ENCODE results near the gene ANKS3.

Gene ANKS3

DNA sequence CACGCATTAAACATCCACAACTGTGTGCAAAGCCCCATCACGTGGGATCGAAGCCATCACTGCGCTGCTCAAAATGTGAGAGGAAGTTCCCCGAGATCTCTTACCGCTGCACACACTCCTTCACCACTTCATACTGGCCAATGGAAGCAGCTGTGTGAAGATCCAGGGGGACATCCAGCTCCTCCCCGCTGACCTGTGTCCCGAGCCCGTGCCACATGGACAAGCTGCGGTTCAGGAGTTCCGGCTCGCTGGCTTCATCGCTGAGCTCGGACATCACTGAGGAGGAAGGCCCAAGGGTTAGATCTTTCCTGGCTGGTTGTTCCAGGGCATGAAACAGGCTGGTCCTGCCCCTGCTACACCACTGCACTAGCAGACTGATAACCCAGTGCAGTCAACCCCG is 4.2 kb downstream of the ANKS3 start (continued):
- TF ChIP-seq, protein P1, sequence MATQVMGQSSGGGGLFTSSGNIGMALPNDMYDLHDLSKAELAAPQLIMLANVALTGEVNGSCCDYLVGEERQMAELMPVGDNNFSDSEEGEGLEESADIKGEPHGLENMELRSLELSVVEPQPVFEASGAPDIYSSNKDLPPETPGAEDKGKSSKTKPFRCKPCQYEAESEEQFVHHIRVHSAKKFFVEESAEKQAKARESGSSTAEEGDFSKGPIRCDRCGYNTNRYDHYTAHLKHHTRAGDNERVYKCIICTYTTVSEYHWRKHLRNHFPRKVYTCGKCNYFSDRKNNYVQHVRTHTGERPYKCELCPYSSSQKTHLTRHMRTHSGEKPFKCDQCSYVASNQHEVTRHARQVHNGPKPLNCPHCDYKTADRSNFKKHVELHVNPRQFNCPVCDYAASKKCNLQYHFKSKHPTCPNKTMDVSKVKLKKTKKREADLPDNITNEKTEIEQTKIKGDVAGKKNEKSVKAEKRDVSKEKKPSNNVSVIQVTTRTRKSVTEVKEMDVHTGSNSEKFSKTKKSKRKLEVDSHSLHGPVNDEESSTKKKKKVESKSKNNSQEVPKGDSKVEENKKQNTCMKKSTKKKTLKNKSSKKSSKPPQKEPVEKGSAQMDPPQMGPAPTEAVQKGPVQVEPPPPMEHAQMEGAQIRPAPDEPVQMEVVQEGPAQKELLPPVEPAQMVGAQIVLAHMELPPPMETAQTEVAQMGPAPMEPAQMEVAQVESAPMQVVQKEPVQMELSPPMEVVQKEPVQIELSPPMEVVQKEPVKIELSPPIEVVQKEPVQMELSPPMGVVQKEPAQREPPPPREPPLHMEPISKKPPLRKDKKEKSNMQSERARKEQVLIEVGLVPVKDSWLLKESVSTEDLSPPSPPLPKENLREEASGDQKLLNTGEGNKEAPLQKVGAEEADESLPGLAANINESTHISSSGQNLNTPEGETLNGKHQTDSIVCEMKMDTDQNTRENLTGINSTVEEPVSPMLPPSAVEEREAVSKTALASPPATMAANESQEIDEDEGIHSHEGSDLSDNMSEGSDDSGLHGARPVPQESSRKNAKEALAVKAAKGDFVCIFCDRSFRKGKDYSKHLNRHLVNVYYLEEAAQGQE (tag by site-specific recombination; IDR thresholded peaks at IDR 0.05) = no peak

DNA sequence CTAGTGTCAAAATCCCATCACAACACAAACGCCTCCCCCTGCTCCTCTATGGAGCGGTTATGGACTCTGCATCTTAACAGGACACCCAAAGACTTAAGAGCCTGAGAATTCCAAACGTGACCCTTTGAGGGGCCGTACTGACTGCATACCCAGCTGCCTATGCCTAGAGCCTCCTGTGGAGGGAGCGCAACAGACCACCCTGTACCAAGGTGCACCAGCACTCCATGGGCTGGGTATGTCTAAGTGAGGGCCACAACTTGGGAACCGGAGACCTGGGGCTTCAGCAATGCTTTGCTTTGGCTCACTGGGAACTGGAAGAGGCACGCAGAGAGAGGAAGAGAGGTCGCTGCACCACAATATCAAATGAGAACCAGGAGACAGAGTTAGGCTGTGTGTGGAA is 5.4 kb downstream of the ANKS3 start:
- peaks cover 9 to 64% of the 10 kb centered on the region in 2 experiments; a peak in 2 of 3 replicates for H3K36me3 ChIP-seq (ENCODE audit: control insufficient read depth in 2 of 2, insufficient read depth in 1 of 2, low read length in 2 of 2)
- H3K27ac ChIP-seq (ENCODE audit: extremely low read depth, low read depth, low read length) = no peak overlapping the region
- ChIA-PET POLR2A (interaction anchor here (0.6 kb wide), 1 partner anchor 310 kb away, joined by 5 read pairs; no protein-coding TSS in a partner anchor), CTCF (no interaction called here)
- no peaks in the 10 kb centered on the region for H3K9me3 ChIP-seq (ENCODE audit: control insufficient read depth, insufficient read depth, low read depth, low read length)
- no peaks in the 10 kb centered on the region for H3K4me1 ChIP-seq (ENCODE audit: control insufficient read depth, insufficient read depth, low read length)
- H3K4me3 ChIP-seq (ENCODE audit: low read depth, low read length) = no peak overlapping the region
- TF ChIP-seq ZNF621 (tag by site-specific recombination; IDR thresholded peaks at IDR 0.05) (no peak), ZNF610 (tag by site-specific recombination; IDR thresholded peaks at IDR 0.05; ENCODE audit: borderline replicate concordance) (no peak), ZNF169 (tag by site-specific recombination; IDR thresholded peaks at IDR 0.05) (no peak), ZNF585B (tag by site-specific recombination; IDR thresholded peaks at IDR 0.05) (no peak), OVOL3 (tag by site-specific recombination; IDR thresholded peaks at IDR 0.05) (no peak), ZFP41 (tag by site-specific recombination; IDR thresholded peaks at IDR 0.05; ENCODE audit: borderline replicate concordance) (no peak), ZNF530 (tag by site-specific recombination; IDR thresholded peaks at IDR 0.05; ENCODE audit: low read depth) (no peak), ZEB2 (tag by site-specific recombination; IDR thresholded peaks at IDR 0.05) (no peak), GLIS1 (tag by site-specific recombination; IDR thresholded peaks at IDR 0.05) (no peak), ZSCAN23 (tag by site-specific recombination; IDR thresholded peaks at IDR 0.05) (no peak), ZNF701 (tag by site-specific recombination; IDR thresholded peaks at IDR 0.05) (no peak), BCL11A (tag by site-specific recombination; IDR thresholded peaks at IDR 0.05; ENCODE audit: low read depth) (no peak), ZNF366 (tag by site-specific recombination; conservative IDR thresholded peaks at IDR 0.05) (no peak), ZBTB48 (tag by site-specific recombination; IDR thresholded peaks at IDR 0.05) (no peak), ZBTB20 (tag by site-specific recombination; IDR thresholded peaks at IDR 0.05) (no peak), ZNF132 (tag by site-specific recombination; IDR thresholded peaks at IDR 0.05; ENCODE audit: borderline replicate concordance) (no peak), RBAK (tag by site-specific recombination; IDR thresholded peaks at IDR 0.05) (no peak)
- TF ChIP-seq, protein P2, sequence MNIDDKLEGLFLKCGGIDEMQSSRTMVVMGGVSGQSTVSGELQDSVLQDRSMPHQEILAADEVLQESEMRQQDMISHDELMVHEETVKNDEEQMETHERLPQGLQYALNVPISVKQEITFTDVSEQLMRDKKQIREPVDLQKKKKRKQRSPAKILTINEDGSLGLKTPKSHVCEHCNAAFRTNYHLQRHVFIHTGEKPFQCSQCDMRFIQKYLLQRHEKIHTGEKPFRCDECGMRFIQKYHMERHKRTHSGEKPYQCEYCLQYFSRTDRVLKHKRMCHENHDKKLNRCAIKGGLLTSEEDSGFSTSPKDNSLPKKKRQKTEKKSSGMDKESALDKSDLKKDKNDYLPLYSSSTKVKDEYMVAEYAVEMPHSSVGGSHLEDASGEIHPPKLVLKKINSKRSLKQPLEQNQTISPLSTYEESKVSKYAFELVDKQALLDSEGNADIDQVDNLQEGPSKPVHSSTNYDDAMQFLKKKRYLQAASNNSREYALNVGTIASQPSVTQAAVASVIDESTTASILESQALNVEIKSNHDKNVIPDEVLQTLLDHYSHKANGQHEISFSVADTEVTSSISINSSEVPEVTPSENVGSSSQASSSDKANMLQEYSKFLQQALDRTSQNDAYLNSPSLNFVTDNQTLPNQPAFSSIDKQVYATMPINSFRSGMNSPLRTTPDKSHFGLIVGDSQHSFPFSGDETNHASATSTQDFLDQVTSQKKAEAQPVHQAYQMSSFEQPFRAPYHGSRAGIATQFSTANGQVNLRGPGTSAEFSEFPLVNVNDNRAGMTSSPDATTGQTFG (tag by site-specific recombination; IDR thresholded peaks at IDR 0.05; ENCODE audit: borderline replicate concordance) = no peak

DNA sequence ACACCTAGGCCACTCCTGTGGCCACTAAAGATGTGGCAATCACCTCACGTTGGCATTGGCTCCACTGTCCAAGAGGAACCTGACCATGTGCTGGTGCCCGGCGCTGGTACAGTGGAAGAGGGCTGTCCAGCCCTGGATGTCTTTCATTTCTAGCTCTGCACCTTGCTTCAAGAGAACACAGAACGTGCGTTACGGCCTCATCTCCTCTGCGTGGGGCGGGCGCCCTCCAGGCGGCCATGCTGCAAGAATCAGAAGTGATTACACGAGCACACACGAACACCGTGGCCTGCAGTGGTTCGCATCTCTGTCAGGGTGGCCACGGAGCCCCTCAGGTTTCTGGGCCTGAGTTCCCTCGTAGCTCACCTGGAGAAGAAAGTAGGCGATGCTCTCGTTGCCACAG is 7.5 kb downstream of the ANKS3 start:
- POLR2A ChIA-PET = no interaction called here
- H3K4me1 ChIP-seq (ENCODE audit: control insufficient read depth, insufficient read depth, low read length) = no peaks in the 10 kb centered on the region
- H3K27ac ChIP-seq (ENCODE audit: extremely low read depth, low read depth, low read length) = no peak overlapping the region
- H3K4me3 ChIP-seq (ENCODE audit: low read depth, low read length) = no peak overlapping the region
- H3K36me3 ChIP-seq (ENCODE audit: control insufficient read depth in 2 of 2, insufficient read depth in 1 of 2, low read length in 2 of 2) = peaks cover 14 to 67% of the 10 kb centered on the region in 2 experiments; a peak in 2 of 3 replicates
- CTCF ChIA-PET = no interaction called here
- H3K9me3 ChIP-seq (ENCODE audit: control insufficient read depth, insufficient read depth, low read depth, low read length) = no peaks in the 10 kb centered on the region
- TF ChIP-seq ZNF664 (tag by site-specific recombination; IDR thresholded peaks at IDR 0.05) (no peak), RBAK (tag by site-specific recombination; IDR thresholded peaks at IDR 0.05) (no peak), KLF10 (tag by site-specific recombination; IDR thresholded peaks at IDR 0.05) (no peak), ZNF529 (tag by site-specific recombination; IDR thresholded peaks at IDR 0.05; ENCODE audit: insufficient replicate concordance) (no peak), ZNF10 (tag by site-specific recombination; IDR thresholded peaks at IDR 0.05) (no peak), WT1 (tag by site-specific recombination; IDR thresholded peaks at IDR 0.05) (no peak), ZXDB (tag by site-specific recombination; IDR thresholded peaks at IDR 0.05) (no peak), BCL11B (tag by site-specific recombination; IDR thresholded peaks at IDR 0.05; ENCODE audit: low read depth) (no peak)
- TF ChIP-seq, protein P3, sequence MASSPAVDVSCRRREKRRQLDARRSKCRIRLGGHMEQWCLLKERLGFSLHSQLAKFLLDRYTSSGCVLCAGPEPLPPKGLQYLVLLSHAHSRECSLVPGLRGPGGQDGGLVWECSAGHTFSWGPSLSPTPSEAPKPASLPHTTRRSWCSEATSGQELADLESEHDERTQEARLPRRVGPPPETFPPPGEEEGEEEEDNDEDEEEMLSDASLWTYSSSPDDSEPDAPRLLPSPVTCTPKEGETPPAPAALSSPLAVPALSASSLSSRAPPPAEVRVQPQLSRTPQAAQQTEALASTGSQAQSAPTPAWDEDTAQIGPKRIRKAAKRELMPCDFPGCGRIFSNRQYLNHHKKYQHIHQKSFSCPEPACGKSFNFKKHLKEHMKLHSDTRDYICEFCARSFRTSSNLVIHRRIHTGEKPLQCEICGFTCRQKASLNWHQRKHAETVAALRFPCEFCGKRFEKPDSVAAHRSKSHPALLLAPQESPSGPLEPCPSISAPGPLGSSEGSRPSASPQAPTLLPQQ (tag by site-specific recombination; IDR thresholded peaks at IDR 0.05) = no peak
- TF ChIP-seq, protein P4, sequence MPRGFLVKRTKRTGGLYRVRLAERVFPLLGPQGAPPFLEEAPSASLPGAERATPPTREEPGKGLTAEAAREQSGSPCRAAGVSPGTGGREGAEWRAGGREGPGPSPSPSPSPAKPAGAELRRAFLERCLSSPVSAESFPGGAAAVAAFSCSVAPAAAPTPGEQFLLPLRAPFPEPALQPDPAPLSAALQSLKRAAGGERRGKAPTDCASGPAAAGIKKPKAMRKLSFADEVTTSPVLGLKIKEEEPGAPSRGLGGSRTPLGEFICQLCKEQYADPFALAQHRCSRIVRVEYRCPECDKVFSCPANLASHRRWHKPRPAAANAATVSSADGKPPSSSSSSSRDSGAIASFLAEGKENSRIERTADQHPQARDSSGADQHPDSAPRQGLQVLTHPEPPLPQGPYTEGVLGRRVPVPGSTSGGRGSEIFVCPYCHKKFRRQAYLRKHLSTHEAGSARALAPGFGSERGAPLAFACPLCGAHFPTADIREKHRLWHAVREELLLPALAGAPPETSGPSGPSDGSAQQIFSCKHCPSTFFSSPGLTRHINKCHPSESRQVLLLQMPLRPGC (tag by site-specific recombination; IDR thresholded peaks at IDR 0.05) = no peak
